Panc1 (cell line): ENCODE results near the gene TRIM45. TPM values are rescaled to one million over a fixed set of nuclear protein-coding genes. Genes with fewer than 3 reads are reported as not detected.

Source experiments
- ATAC-seq: fragments of 200-7000 bp; cut with Tn5 transposase; 2 replicates; pipeline ENCODE4 v1.9.1; 2020; ENCODE audit warnings: mild to moderate bottlenecking, moderate library complexity
- BruUV-seq: library from RNA; stranded (reverse); fragments of 400-500 nt; replicated peaks from 2 replicates; lab custom pipeline; 2021; lab: Mats Ljungman, UMichigan
- CTCF ChIA-PET: fragments of 300-600 bp; sonication (Branson Sonifier 250); formaldehyde crosslinking; loops from one replicate; lab custom pipeline; 2022; ENCODE audit warnings: antibody characterized with exemption; lab: Charles Lee
- POLR2A ChIA-PET: fragments of 300-600 bp; sonication (Branson Sonifier 250); formaldehyde crosslinking; loops from one replicate; lab custom pipeline; 2022; ENCODE audit warnings: antibody characterized with exemption; lab: Charles Lee
- DNase-seq: peaks from one replicate; pipeline ENCODE4 v3.0.0-alpha.2; 2010; ENCODE audit warnings: low read depth, low spot score
- H3K27ac ChIP-seq: 2 replicates; pipeline ENCODE4 v1.5.1; 2011; ENCODE audit warnings: mild to moderate bottlenecking, low read length, inconsistent platforms
- H3K27me3 ChIP-seq: fragments of 200-500 bp; sonication (Bioruptor generic); 2 replicates; pipeline ENCODE4 v1.6.0; 2014; ENCODE audit warnings: low read length, inconsistent platforms; ENCODE audit not compliant: control insufficient read depth, insufficient read depth
- H3K36me3 ChIP-seq: fragments of 200-500 bp; sonication (Bioruptor generic); 2 replicates; pipeline ENCODE4 v1.5.1; 2014; ENCODE audit warnings: inconsistent platforms, mild to moderate bottlenecking, low read length, moderate library complexity; ENCODE audit not compliant: control insufficient read depth, insufficient read depth
- H3K4me1 ChIP-seq: 2 replicates; pipeline ENCODE4 v1.5.1; 2011; ENCODE audit warnings: inconsistent platforms, mild to moderate bottlenecking, low read length, moderate library complexity; ENCODE audit not compliant: control insufficient read depth, insufficient read depth
- H3K4me3 ChIP-seq, 2 experiments: 2 replicates each; pipeline ENCODE4 v1.5.1; 2011 to 2012; ENCODE audit warnings: low read depth in 2 of 2, low read length in 2 of 2, mild to moderate bottlenecking in 2 of 2, inconsistent platforms in 1 of 2, moderate library complexity in 1 of 2
- H3K9me3 ChIP-seq: fragments of 200-500 bp; sonication (Bioruptor generic); 2 replicates; pipeline ENCODE4 v1.5.1; 2014; ENCODE audit warnings: low read depth, mild to moderate bottlenecking, inconsistent platforms, low read length, moderate library complexity; ENCODE audit not compliant: control insufficient read depth, insufficient read depth
- CTCF ChIP-seq: fragments of 450-650 bp; IDR thresholded peaks from 2 replicates; pipeline ENCODE4 v1.5.1; 2017; ENCODE audit warnings: mild to moderate bottlenecking
- POLR2AphosphoS5 ChIP-seq: IDR thresholded peaks from 2 replicates; pipeline ENCODE4 v1.6.1; 2012; ENCODE audit warnings: mild to moderate bottlenecking, low read depth, low read length, moderate library complexity
- REST ChIP-seq, 2 experiments: IDR thresholded peaks; 2 replicates each; pipeline ENCODE4 v1.6.1; 2011 to 2012; ENCODE audit warnings: low read depth in 2 of 2, control low read depth in 1 of 2, low read length in 1 of 2, mild to moderate bottlenecking in 1 of 2, moderate library complexity in 1 of 2; ENCODE audit not compliant: insufficient read depth in 1 of 2
- SIN3A ChIP-seq: IDR thresholded peaks from 2 replicates; pipeline ENCODE4 v1.6.1; 2012; ENCODE audit warnings: low read depth, mild to moderate bottlenecking, low read length, moderate library complexity, borderline replicate concordance; ENCODE audit not compliant: insufficient read depth
- TCF7L2 ChIP-seq: IDR thresholded peaks from 2 replicates; pipeline ENCODE4 v1.6.1; 2011; ENCODE audit warnings: mild to moderate bottlenecking, low read depth, low read length, inconsistent platforms
- in situ Hi-C: cut with HindIII; loops from 2 replicates; pipeline ENCODE4 v1.10.0; 2016; ENCODE audit warnings: low sequenced_read_pairs, low pct_unique_long_range_greater_than_20kb
- intact Hi-C: fragments of 100-400 bp; cut with micrococcal nuclease; formaldehyde crosslinking; loops from one replicate; pipeline ENCODE4 v1.10.0; 2022; ENCODE audit not compliant: unreplicated experiment
- total RNA-seq: library from RNA; stranded (reverse); gene quantifications from one replicate; pipeline ENCODE4 v1.2.1, GENCODE V29; 2021; ENCODE audit not compliant: unreplicated experiment

The TRIM45 gene
- total RNA-seq, 1 experiment from 2014 or later, result 4.7 TPM

DNA sequence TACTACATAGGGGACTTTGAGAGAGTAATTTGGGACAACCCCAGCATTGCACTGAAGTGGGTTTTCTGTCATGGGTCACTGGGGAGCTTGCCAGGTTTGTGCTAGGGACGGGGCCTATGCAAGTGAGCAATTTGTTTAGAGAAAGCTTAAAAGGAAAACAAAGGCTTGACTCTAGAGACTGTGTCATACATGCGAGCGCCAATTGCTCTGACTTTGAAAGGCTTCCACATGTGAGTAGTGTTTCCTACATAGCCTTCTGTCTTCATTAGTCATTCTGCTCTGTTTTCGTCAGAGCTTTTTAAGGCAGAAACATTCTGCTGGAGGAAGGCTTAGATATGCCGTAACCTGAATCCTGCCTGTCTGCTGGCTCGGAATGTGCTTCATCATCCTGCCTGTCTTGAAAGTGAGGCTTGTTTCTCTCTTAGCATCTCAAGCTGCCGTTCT is 28.4 kb downstream of the TRIM45 start:
- intact Hi-C loops (no loop called here), in situ Hi-C loops (no loop called here)
- POLR2A ChIA-PET, result interaction anchor here (0.7 to 1.0 kb wide), 2 partner anchors 17 to 18 kb away, joined by 4 read pairs; no protein-coding TSS in a partner anchor
- H3K4me3 ChIP-seq, result no peak overlapping the region
- CTCF ChIA-PET, result no interaction called here
- DNase-seq, result no peak
- BruUV-seq, result no TSS peak
- H3K9me3 ChIP-seq, result no peaks in the 10 kb centered on the region
- H3K27ac ChIP-seq, result no peak overlapping the region
- peaks cover 6% of the 10 kb centered on the region; the same call in 1 of the 2 replicates for H3K36me3 ChIP-seq
- TF ChIP-seq POLR2AphosphoS5 (no peak), CTCF (no peak), TCF7L2 (no peak), SIN3A (no peak), REST (IDR thresholded peaks at IDR 0.05; ENCODE audit: insufficient read depth in 1 of 2, low read depth in 2 of 2, low read length in 1 of 2) (no peak)
- H3K4me1 ChIP-seq, result no peaks in the 10 kb centered on the region
- H3K27me3 ChIP-seq, result no peaks in the 10 kb centered on the region
- ATAC-seq, result no peak

- ChIA-PET POLR2A (interaction anchor here (1.0 kb wide), 1 partner anchor 17 kb away, joined by 4 read pairs; no protein-coding TSS in a partner anchor), CTCF (no interaction called here)
- no peaks in the 10 kb centered on the region for H3K27me3 ChIP-seq
- no peak overlapping the region for H3K27ac ChIP-seq
- BruUV-seq, result no TSS peak
- ATAC-seq (no peak), DNase-seq (no peak)
- peaks cover 6% of the 10 kb centered on the region; the same call in 1 of the 2 replicates for H3K36me3 ChIP-seq
- H3K4me1 ChIP-seq, result no peaks in the 10 kb centered on the region
- intact Hi-C loops, result no loop called here
- H3K9me3 ChIP-seq, result no peaks in the 10 kb centered on the region
- in situ Hi-C loops, result no loop called here
- no peak overlapping the region for H3K4me3 ChIP-seq
- no peak for TF ChIP-seq CTCF
- no peak for TF ChIP-seq POLR2AphosphoS5
- TF ChIP-seq TCF7L2, result no peak
- no peak for TF ChIP-seq SIN3A
- TF ChIP-seq REST (IDR thresholded peaks at IDR 0.05; ENCODE audit: insufficient read depth in 1 of 2, low read depth in 2 of 2, low read length in 1 of 2), result no peak
Observed at GRCh38 chr1:117092594-117092993, 29.0 kb downstream of the TRIM45 start.
